Liver (tissue), 9 donors: Measurements from ENCODE around the gene CAMK2B. TPM values are rescaled to one million over a fixed set of nuclear protein-coding genes. Genes with fewer than 3 reads are reported as not detected.

ENCODE experiments used
- DNase-seq: peaks from one replicate; pipeline ENCODE4 v3.0.0-alpha.2; 2017; ENCODE audit warnings: low spot score
- H3K27ac ChIP-seq, 2 donors: one replicate each; pipeline ENCODE4 v1.7.0; 2013; ENCODE audit warnings: inconsistent platforms in 2 of 2, low read length in 2 of 2, control low read depth in 1 of 2, low read depth in 1 of 2, mild to moderate bottlenecking in 1 of 2
- H3K27me3 ChIP-seq, 4 donors: one replicate each; pipeline versions ENCODE4 v1.6.1 to v1.7.0; 2013; ENCODE audit warnings: low read length in 3 of 4, inconsistent platforms in 1 of 4, mild to moderate bottlenecking in 1 of 4, moderate library complexity in 1 of 4; ENCODE audit not compliant: control insufficient read depth in 4 of 4, insufficient read depth in 4 of 4
- H3K36me3 ChIP-seq, 4 donors: one replicate each; pipeline versions ENCODE4 v1.6.1 to v1.7.0; 2013; ENCODE audit warnings: low read length in 3 of 4, mild to moderate bottlenecking in 3 of 4, low read depth in 1 of 4, moderate library complexity in 1 of 4; ENCODE audit not compliant: control insufficient read depth in 4 of 4, insufficient read depth in 3 of 4
- H3K4me1 ChIP-seq, 4 donors: one replicate each; pipeline versions ENCODE4 v1.6.1 to v1.7.0; 2013; ENCODE audit warnings: low read length in 3 of 4, mild to moderate bottlenecking in 3 of 4, moderate library complexity in 1 of 4; ENCODE audit not compliant: control insufficient read depth in 4 of 4, insufficient read depth in 4 of 4
- H3K4me3 ChIP-seq, 3 donors: one replicate each; pipeline versions ENCODE4 v1.6.1 to v1.7.0; 2013; ENCODE audit warnings: low read length in 3 of 3, control low read depth in 1 of 3, low read depth in 1 of 3, mild to moderate bottlenecking in 1 of 3
- H3K9ac ChIP-seq, 2 donors: one replicate each; pipeline ENCODE4 v1.7.0; 2013; ENCODE audit warnings: low read length in 2 of 2, mild to moderate bottlenecking in 2 of 2, moderate library complexity in 2 of 2, control low read depth in 1 of 2, low read depth in 1 of 2
- H3K9me3 ChIP-seq, 4 donors: one replicate each; pipeline versions ENCODE4 v1.6.1 to v1.7.0; 2013; ENCODE audit warnings: low read length in 3 of 4; ENCODE audit not compliant: control insufficient read depth in 4 of 4
- ATF3 ChIP-seq: IDR thresholded peaks from 2 replicates; pipeline ENCODE4 v1.6.1; 2016; ENCODE audit warnings: antibody characterized with exemption
- CTCF ChIP-seq: fragments of 150-350 bp; IDR thresholded peaks from 2 replicates; pipeline ENCODE4 v1.5.1; 2017; ENCODE audit warnings: improper control_type of control experiment, low read depth, low read length; ENCODE audit not compliant: missing input control
- EGR1 ChIP-seq, 2 donors: IDR thresholded peaks; 2 replicates each; pipeline ENCODE4 v1.6.1; 2016 to 2018; ENCODE audit warnings: antibody characterized with exemption in 2 of 2, low read depth in 2 of 2
- FOXA1 ChIP-seq: IDR thresholded peaks from 2 replicates; pipeline ENCODE4 v1.6.1; 2016; ENCODE audit warnings: antibody characterized with exemption
- FOXA2 ChIP-seq: IDR thresholded peaks from 2 replicates; pipeline ENCODE4 v1.6.1; 2016; ENCODE audit warnings: antibody characterized with exemption
- GABPA ChIP-seq, 2 donors: IDR thresholded peaks in 1 of 2; conservative IDR thresholded peaks in 1 of 2; 2 replicates each; pipeline ENCODE4 v1.6.1; 2016; ENCODE audit warnings: antibody characterized with exemption in 2 of 2, mild to moderate bottlenecking in 1 of 2, moderate library complexity in 1 of 2
- HNF4A ChIP-seq, 2 donors: conservative IDR thresholded peaks; 2 replicates each; pipeline ENCODE4 v1.6.1; 2016; ENCODE audit warnings: antibody characterized with exemption in 2 of 2, mild to moderate bottlenecking in 2 of 2
- HNF4G ChIP-seq: IDR thresholded peaks from 2 replicates; pipeline ENCODE4 v1.6.1; 2016; ENCODE audit warnings: antibody characterized with exemption
- JUND ChIP-seq, 2 donors: IDR thresholded peaks; 2 replicates each; pipeline ENCODE4 v1.6.1; 2016; ENCODE audit warnings: antibody characterized with exemption in 2 of 2
- MAX ChIP-seq: IDR thresholded peaks from 2 replicates; pipeline ENCODE4 v1.6.1; 2016; ENCODE audit warnings: antibody characterized with exemption
- NR2F2 ChIP-seq: IDR thresholded peaks from 2 replicates; pipeline ENCODE4 v1.6.1; 2016; ENCODE audit warnings: antibody characterized with exemption
- RAD21 ChIP-seq, 2 donors: IDR thresholded peaks; 2 replicates each; pipeline ENCODE4 v1.6.1; 2016; ENCODE audit warnings: antibody characterized with exemption in 2 of 2, mild to moderate bottlenecking in 2 of 2
- REST ChIP-seq: IDR thresholded peaks from 2 replicates; pipeline ENCODE4 v1.6.1; 2016; ENCODE audit warnings: antibody characterized with exemption, mild to moderate bottlenecking
- RXRA ChIP-seq, 2 donors: IDR thresholded peaks; 2 replicates each; pipeline ENCODE4 v1.6.1; 2017 to 2018; ENCODE audit warnings: antibody characterized with exemption in 2 of 2, mild to moderate bottlenecking in 1 of 2
- SP1 ChIP-seq: IDR thresholded peaks from 2 replicates; pipeline ENCODE4 v1.6.1; 2018; ENCODE audit warnings: antibody characterized with exemption, mild to moderate bottlenecking
- TAF1 ChIP-seq: conservative IDR thresholded peaks from 2 replicates; pipeline ENCODE4 v1.6.1; 2016; ENCODE audit warnings: antibody characterized with exemption, mild to moderate bottlenecking
- YY1 ChIP-seq: IDR thresholded peaks from 2 replicates; pipeline ENCODE4 v1.6.1; 2016; ENCODE audit warnings: antibody characterized with exemption, mild to moderate bottlenecking
- ZBTB33 ChIP-seq: IDR thresholded peaks from 2 replicates; pipeline ENCODE4 v1.6.1; 2016; ENCODE audit warnings: antibody characterized with exemption
- WGBS: extraction: QIAGEN DNeasy Blood & Tissue Kit; methylation state at CpG from one replicate; pipeline ENCODE4 v1.1.7; 2013; 5-methylcytosine and 5-hydroxymethylcytosine counted together
- polyA plus RNA-seq, 2 donors: library from polyadenylated mRNA; stranded (reverse) in 1 of 2; unstranded in 1 of 2; fragments of 200-250 nt in 1 of 2; fragments of >200 nt in 1 of 2; fragmentation: Nextera tagmentation in 1 of 2; extraction: Ambion mirVana in 1 of 2; gene quantifications; one replicate each; pipeline versions ENCODE4 v1.2.1 to v1.2.3, GENCODE V29; 2013 to 2015
- total RNA-seq, 2 donors: library from RNA; depleted of rRNA; stranded (reverse); fragments of >200 nt; gene quantifications; one replicate each; pipeline ENCODE4 v1.2.3, GENCODE V29; 2014
- donor health status: healthy.
- donor health status: healthy.
- donor health status: healthy.
- donor health status: healthy.
- donor health status: healthy.

The CAMK2B gene
- total and polyA plus RNA-seq, 4 donors = 2.1 to 3.3 (median 2.2) TPM; not detected in 1

GRCh38 chr7:44368455-44368854 is 43.1 kb upstream of the CAMK2B start (continued):
- no peak for TF ChIP-seq REST
- TF ChIP-seq ATF3 = no peak
- TF ChIP-seq RXRA (IDR thresholded peaks at IDR 0.05) = no peak
- TF ChIP-seq RAD21 (IDR thresholded peaks at IDR 0.05) = no peak
- TF ChIP-seq EGR1 (IDR thresholded peaks at IDR 0.05; ENCODE audit: low read depth in 2 of 2) = no peak
- no peak for TF ChIP-seq GABPA (IDR thresholded peaks at IDR 0.05 in 1 of 2, conservative IDR thresholded peaks at IDR 0.05 in 1 of 2)
- TF ChIP-seq YY1 = no peak
- no peak for TF ChIP-seq HNF4G
- TF ChIP-seq FOXA1 = no peak

GRCh38 chr7:44367475-44368043 is 42.2 kb upstream of the CAMK2B start:
- no peak for DNase-seq
- TF ChIP-seq GABPA (IDR thresholded peaks at IDR 0.05 in 1 of 2, conservative IDR thresholded peaks at IDR 0.05 in 1 of 2) (no peak), RXRA (IDR thresholded peaks at IDR 0.05) (no peak)
- Histone ChIP-seq H3K9me3 (no peaks in the 10 kb centered on the region), H3K9ac (no peak overlapping the region), H3K36me3 (no peaks in the 10 kb centered on the region), H3K4me1 (no peaks in the 10 kb centered on the region), H3K4me3 (no peak overlapping the region), H3K27ac (no peak overlapping the region), H3K27me3 (no peaks in the 10 kb centered on the region)
- WGBS = 92% methylated on average over 5 of the region's 5 CpGs

GRCh38 chr7:44366986-44367385 is 41.6 kb upstream of the CAMK2B start:
- DNase-seq = no peak
- Histone ChIP-seq H3K4me3 (no peak overlapping the region), H3K9ac (no peak overlapping the region), H3K9me3 (no peaks in the 10 kb centered on the region), H3K36me3 (no peaks in the 10 kb centered on the region), H3K27ac (no peak overlapping the region), H3K4me1 (no peaks in the 10 kb centered on the region), H3K27me3 (no peaks in the 10 kb centered on the region)
- TF ChIP-seq TAF1 (no peak), JUND (IDR thresholded peaks at IDR 0.05) (no peak), NR2F2 (no peak), CTCF (no peak), MAX (no peak), RAD21 (IDR thresholded peaks at IDR 0.05) (no peak), REST (no peak), ZBTB33 (no peak), HNF4A (conservative IDR thresholded peaks at IDR 0.05) (no peak), RXRA (IDR thresholded peaks at IDR 0.05) (no peak), YY1 (no peak), GABPA (IDR thresholded peaks at IDR 0.05 in 1 of 2, conservative IDR thresholded peaks at IDR 0.05 in 1 of 2) (no peak), FOXA2 (no peak), HNF4G (no peak), SP1 (no peak), FOXA1 (no peak), EGR1 (IDR thresholded peaks at IDR 0.05; ENCODE audit: low read depth in 2 of 2) (no peak), ATF3 (no peak)
- 92% methylated on average over 4 of the region's 4 CpGs for WGBS
